HCT116 (cell line): ENCODE measurements around the gene KBTBD13. TPM values are rescaled to one million over a fixed set of nuclear protein-coding genes. Genes with fewer than 3 reads are reported as not detected.

Source experiments
- ATAC-seq: fragments of 200-7000 bp; cut with Tn5 transposase; 2 replicates; pipeline ENCODE4 v1.9.1; 2020; ENCODE audit warnings: mild to moderate bottlenecking, moderate library complexity
- Bru-seq: library from RNA; stranded (reverse); fragments of 400-500 nt; gene quantifications from one replicate; lab custom pipeline; 2021; lab: Mats Ljungman, UMichigan
- BruChase-seq, 2 experiments: library from RNA; stranded (reverse); fragments of 400-500 nt; gene quantifications; one replicate each; lab custom pipeline; 2021; lab: Mats Ljungman, UMichigan
- BruUV-seq: library from RNA; stranded (reverse); fragments of 400-500 nt; replicated peaks from 2 replicates; lab custom pipeline; 2021; lab: Mats Ljungman, UMichigan
- CTCF ChIA-PET: fragments of 300-600 bp; sonication (Branson Sonifier 250); formaldehyde crosslinking; loops from one replicate; lab custom pipeline; 2021; ENCODE audit warnings: antibody characterized with exemption; lab: Charles Lee
- POLR2A ChIA-PET: fragments of 300-600, 350-600 bp; sonication (Branson Sonifier 250); formaldehyde crosslinking; loops from one replicate; lab custom pipeline; 2021; ENCODE audit warnings: antibody characterized with exemption; lab: Charles Lee
- RAD21 ChIA-PET, 2 experiments: fragments of 300-600 bp; sonication (Branson Sonifier 250); formaldehyde crosslinking; loops; one replicate each; lab custom pipeline; 2023; ENCODE audit warnings: low total read pairs in 2 of 2; ENCODE audit not compliant: uncharacterized antibody in 2 of 2, unreplicated experiment in 2 of 2, low non-redundant PET in 1 of 2; lab: Charles Lee
- DNase-seq: peaks from one replicate; pipeline ENCODE4 v3.0.0-alpha.2; 2010; ENCODE audit warnings: low read depth, low spot score
- H2AFZ ChIP-seq: fragments of 200-600 bp; shearing (Covaris generic), sonication (generic); 2 replicates; pipeline ENCODE4 v1.6.1; 2017; ENCODE audit warnings: low read depth, mixed run types, mixed read lengths, antibody characterized with exemption, low read length; ENCODE audit not compliant: poor library complexity, severe bottlenecking
- H3K27ac ChIP-seq: 2 replicates; pipeline ENCODE4 v1.5.1; 2012; ENCODE audit warnings: low read depth, low read length
- H3K27me3 ChIP-seq: fragments of 200-600 bp; sonication (generic); 2 replicates; pipeline ENCODE4 v1.6.1; 2016; ENCODE audit warnings: mixed run types, low read length, mixed read lengths; ENCODE audit not compliant: insufficient read depth
- H3K36me3 ChIP-seq, 2 experiments: fragments of 200-500 bp in 1 of 2; fragments of 200-600 bp in 1 of 2; sonication (Bioruptor generic) in 1 of 2; sonication (generic) in 1 of 2; 2 replicates each; pipeline versions ENCODE4 v1.5.1 to v1.6.1; 2014 to 2016; ENCODE audit warnings: low read length in 2 of 2, inconsistent platforms in 1 of 2, mixed read lengths in 1 of 2, mixed run types in 1 of 2; ENCODE audit not compliant: insufficient read depth in 2 of 2, control insufficient read depth in 1 of 2
- H3K4me1 ChIP-seq, 2 experiments: fragments of 200-600 bp in 1 of 2; sonication (generic) in 1 of 2; 2 replicates each; pipeline versions ENCODE4 v1.5.1 to v1.6.1; 2012 to 2017; ENCODE audit warnings: low read length in 2 of 2, inconsistent platforms in 1 of 2, mild to moderate bottlenecking in 1 of 2, mixed read lengths in 1 of 2, mixed run types in 1 of 2, moderate library complexity in 1 of 2; ENCODE audit not compliant: insufficient read depth in 2 of 2, control insufficient read depth in 1 of 2
- H3K4me2 ChIP-seq: fragments of 200-600 bp; sonication (generic); 2 replicates; pipeline ENCODE4 v1.6.1; 2017; ENCODE audit warnings: mixed run types, low read length, mixed read lengths
- H3K4me3 ChIP-seq, 2 experiments: fragments of 200-600 bp in 1 of 2; sonication (generic) in 1 of 2; replicated peaks in 1 of 2; 2 replicates each; pipeline ENCODE4 v1.5.1; 2011 to 2016; ENCODE audit warnings: low read length in 2 of 2, control low read depth in 1 of 2, low read depth in 1 of 2, mild to moderate bottlenecking in 1 of 2, mixed read lengths in 1 of 2, mixed run types in 1 of 2
- H3K79me2 ChIP-seq: fragments of 200-600 bp; sonication (generic); 2 replicates; pipeline ENCODE4 v1.6.1; 2017; ENCODE audit warnings: mild to moderate bottlenecking, mixed run types, low read length, moderate library complexity, mixed read lengths; ENCODE audit not compliant: insufficient read depth
- H3K9ac ChIP-seq: fragments of 200-600 bp; sonication (generic); 2 replicates; pipeline ENCODE4 v1.6.1; 2016; ENCODE audit warnings: low read length, mixed read lengths
- H3K9me2 ChIP-seq: fragments of 200-600 bp; sonication (generic), shearing (Covaris generic); 2 replicates; pipeline ENCODE4 v1.6.1; 2017; ENCODE audit warnings: mixed run types, mild to moderate bottlenecking, moderate library complexity; ENCODE audit not compliant: insufficient read depth
- H3K9me3 ChIP-seq, 2 experiments: fragments of 200-500 bp in 1 of 2; fragments of 200-600 bp in 1 of 2; sonication (Bioruptor generic) in 1 of 2; sonication (generic) in 1 of 2; 2 replicates each; pipeline ENCODE4 v1.6.1; 2014 to 2017; ENCODE audit warnings: low read length in 2 of 2, mixed read lengths in 2 of 2, inconsistent platforms in 1 of 2, low read depth in 1 of 2, mild to moderate bottlenecking in 1 of 2, mixed run types in 1 of 2, moderate library complexity in 1 of 2; ENCODE audit not compliant: control insufficient read depth in 1 of 2, insufficient read depth in 1 of 2
- H4K20me1 ChIP-seq: fragments of 200-600 bp; sonication (generic), shearing (Covaris generic); 2 replicates; pipeline ENCODE4 v1.6.1; 2017; ENCODE audit warnings: mixed run types, mild to moderate bottlenecking, moderate library complexity; ENCODE audit not compliant: insufficient read depth
- ELF1 ChIP-seq: IDR thresholded peaks from 2 replicates; pipeline ENCODE4 v1.6.1; 2012; ENCODE audit warnings: low read depth, borderline replicate concordance
- POLR2AphosphoS5 ChIP-seq: IDR thresholded peaks from 2 replicates; pipeline ENCODE4 v1.6.1; 2011; ENCODE audit warnings: mild to moderate bottlenecking, low read depth, low read length, moderate library complexity
- REST ChIP-seq: IDR thresholded peaks from 2 replicates; pipeline ENCODE4 v1.6.1; 2012; ENCODE audit warnings: low read depth
- ZNF274 ChIP-seq: fragments of 200-500 bp; sonication (Bioruptor generic); IDR thresholded peaks from 2 replicates; pipeline ENCODE4 v1.6.1; 2014; ENCODE audit warnings: mild to moderate bottlenecking, low read depth, low read length, inconsistent platforms
- intact Hi-C: fragments of 100-400 bp; cut with micrococcal nuclease; formaldehyde crosslinking; loops from 2 replicates; pipeline ENCODE4 v1.10.0; 2022
- long read RNA-seq: library from polyadenylated mRNA; unstranded; transcript quantifications from one replicate; pipeline ENCODE4 v2.0.0, GENCODE V29; 2021; ENCODE audit not compliant: unreplicated experiment
- polyA plus RNA-seq: library from polyadenylated mRNA; unstranded; fragments of >200 nt; gene quantifications from 2 replicates; pipeline ENCODE4 v1.2.1, GENCODE V29; 2012; ENCODE audit warnings: missing spikeins
- total RNA-seq: library from RNA; stranded (reverse); gene quantifications from one replicate; pipeline ENCODE4 v1.2.1, GENCODE V29; 2021; ENCODE audit not compliant: unreplicated experiment

Gene KBTBD13
- total RNA-seq (not detected), Bru-seq, nascent RNA (not detected), BruChase-seq, experiment 1, labeled RNA remaining after a 6-hour chase (not detected), BruChase-seq, experiment 2, labeled RNA remaining after a 2-hour chase (not detected)
- not detected in 2 replicates for polyA plus RNA-seq
- long read RNA-seq = 0 reads

DNA sequence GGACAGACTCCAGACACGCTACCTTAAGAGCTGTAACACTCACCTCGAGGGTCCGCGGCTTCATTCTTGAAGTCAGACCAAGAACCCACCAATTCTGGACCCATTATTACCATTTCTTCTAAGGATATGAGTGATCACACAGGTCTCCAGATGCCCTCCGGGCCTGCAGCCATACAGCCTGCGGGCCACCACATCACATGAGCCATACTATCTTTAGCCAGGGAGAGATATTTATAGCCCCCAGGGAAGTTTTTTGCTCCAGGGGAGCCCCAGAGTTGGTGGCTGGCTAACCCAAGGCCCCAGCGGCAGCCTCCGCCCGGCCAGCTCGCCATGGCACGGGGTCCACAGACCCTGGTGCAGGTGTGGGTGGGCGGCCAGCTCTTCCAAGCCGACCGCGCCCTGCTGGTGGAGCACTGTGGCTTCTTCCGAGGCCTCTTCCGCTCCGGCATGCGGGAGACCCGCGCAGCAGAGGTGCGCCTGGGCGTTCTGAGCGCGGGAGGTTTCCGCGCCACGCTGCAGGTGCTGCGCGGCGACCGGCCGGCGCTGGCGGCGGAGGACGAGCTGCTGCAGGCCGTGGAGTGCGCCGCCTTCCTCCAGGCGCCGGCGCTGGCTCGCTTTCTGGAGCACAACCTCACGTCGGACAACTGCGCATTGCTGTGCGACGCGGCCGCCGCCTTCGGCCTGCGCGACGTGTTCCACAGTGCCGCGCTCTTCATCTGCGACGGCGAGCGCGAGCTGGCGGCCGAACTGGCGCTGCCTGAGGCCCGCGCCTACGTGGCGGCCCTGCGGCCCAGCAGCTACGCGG lies at the start of gene KBTBD13:
KBTBD13 (plus strand) TSS at position 261 of the 805 bp plus-strand sequence; CDS start at position 331, 70 bp downstream.
- H3K27me3 ChIP-seq = no peaks in the 10 kb centered on the region
- DNase-seq (no peak), ATAC-seq (no peak)
- H3K9me3 ChIP-seq = no peaks in the 10 kb centered on the region
- no peak within 1 kb of the TSS for H3K27ac ChIP-seq
- ChIA-PET RAD21 (no interaction called here), CTCF (interaction anchor here (2.0 to 2.1 kb wide), 2 partner anchors 24 to 43 kb away, joined by 9 to 13 read pairs; no protein-coding TSS in a partner anchor), POLR2A (interaction anchor here (1.2 kb wide), 1 partner anchor 10 kb away, joined by 3 read pairs; no protein-coding TSS in a partner anchor)
- H3K9ac ChIP-seq = no peak within 1 kb of the TSS
- H3K36me3 ChIP-seq = no peaks in the 10 kb centered on the region
- no peaks in the 10 kb centered on the region for H3K9me2 ChIP-seq
- no TSS peak for BruUV-seq
- H3K4me3 ChIP-seq = no peak within 1 kb of the TSS
- no peak within 1 kb of the TSS for H2AFZ ChIP-seq
- peaks cover 3 to 11% of the 10 kb centered on the region in 2 experiments; a peak in 2 of 4 replicates for H3K4me1 ChIP-seq
- H4K20me1 ChIP-seq = no peaks in the 10 kb centered on the region
- H3K4me2 ChIP-seq = no peak within 1 kb of the TSS
- intact Hi-C loops = no loop called here
- TF ChIP-seq REST = no peak
- TF ChIP-seq ELF1 = no peak
- TF ChIP-seq ZNF274 = no peak
- no peak for TF ChIP-seq POLR2AphosphoS5
- no peaks in the 10 kb centered on the region for H3K79me2 ChIP-seq
